Measurements from ENCODE around the gene ZNF324B.

Gene ZNF324B

GRCh38 chr19:58479736-58480480 is 28.5 kb downstream of the ZNF324B start:
- H3K4me2 ChIP-seq (ENCODE audit: low read depth, low read length) = no peak overlapping the region
- DNase-seq = no peak
- no peak overlapping the region for H3K27ac ChIP-seq (ENCODE audit: low read length)
- no peaks in the 10 kb centered on the region for H3K9me2 ChIP-seq (replicated peaks; ENCODE audit: insufficient read depth, low read length)
- H3K27me3 ChIP-seq (replicated peaks; ENCODE audit: insufficient read depth, low read length) = no peaks in the 10 kb centered on the region; the same call in 1 of the 2 replicates
- TF ChIP-seq EZH2phosphoT487 (IDR thresholded peaks at IDR 0.05; ENCODE audit: low read length) = no peak
- TF ChIP-seq EZH2 (optimal IDR thresholded peaks at IDR 0.05; ENCODE audit: low read depth, low read length) = no peak
- no peak for TF ChIP-seq CTCF (IDR thresholded peaks at IDR 0.05; ENCODE audit: low read length)
- H3K36me3 ChIP-seq (replicated peaks; ENCODE audit: insufficient read depth, low read length) = no peaks in the 10 kb centered on the region
- H3K9ac ChIP-seq (ENCODE audit: low read length) = no peak overlapping the region
- H3K79me2 ChIP-seq (ENCODE audit: low read length) = no peaks in the 10 kb centered on the region
- H2AFZ ChIP-seq (ENCODE audit: low read length) = no peak overlapping the region
- no peak overlapping the region for H3K4me3 ChIP-seq (ENCODE audit: low read length)
- no peaks in the 10 kb centered on the region for H4K20me1 ChIP-seq (ENCODE audit: insufficient read depth, low read length)
- H3K4me1 ChIP-seq (ENCODE audit: low read length) = no peaks in the 10 kb centered on the region
- H3K9me3 ChIP-seq (replicated peaks; ENCODE audit: insufficient read depth, low read length) = no peaks in the 10 kb centered on the region
- peaks cover 4% of the 10 kb centered on the region for H3F3A ChIP-seq (ENCODE audit: insufficient read depth, low read length)

- no peak overlapping the region for H2AFZ ChIP-seq (ENCODE audit: low read length)
- no peaks in the 10 kb centered on the region for H3K36me3 ChIP-seq (replicated peaks; ENCODE audit: insufficient read depth, low read length)
- H3K4me3 ChIP-seq (ENCODE audit: low read length) = no peak overlapping the region
- H3K4me2 ChIP-seq (ENCODE audit: low read depth, low read length) = no peak overlapping the region
- no peaks in the 10 kb centered on the region for H3K79me2 ChIP-seq (ENCODE audit: low read length)
- H3K9me3 ChIP-seq (replicated peaks; ENCODE audit: insufficient read depth, low read length) = no peaks in the 10 kb centered on the region
- no peaks in the 10 kb centered on the region for H3K9me2 ChIP-seq (replicated peaks; ENCODE audit: insufficient read depth, low read length)
- no peaks in the 10 kb centered on the region; the same call in 1 of the 2 replicates for H3K27me3 ChIP-seq (replicated peaks; ENCODE audit: insufficient read depth, low read length)
- H3F3A ChIP-seq (ENCODE audit: insufficient read depth, low read length) = peaks cover 1% of the 10 kb centered on the region; the same call in 1 of the 2 replicates
- no peak overlapping the region for H3K9ac ChIP-seq (ENCODE audit: low read length)
- TF ChIP-seq EZH2 (optimal IDR thresholded peaks at IDR 0.05; ENCODE audit: low read depth, low read length) (no peak), CTCF (IDR thresholded peaks at IDR 0.05; ENCODE audit: low read length) (no peak), EZH2phosphoT487 (IDR thresholded peaks at IDR 0.05; ENCODE audit: low read length) (no peak)
- H3K4me1 ChIP-seq (ENCODE audit: low read length) = no peaks in the 10 kb centered on the region
- no peaks in the 10 kb centered on the region for H4K20me1 ChIP-seq (ENCODE audit: insufficient read depth, low read length)
- DNase-seq = no peak
- no peak overlapping the region for H3K27ac ChIP-seq (ENCODE audit: low read length)
Measured at GRCh38 chr19:58480481-58480830, 29.0 kb downstream of the ZNF324B start.

GRCh38 chr19:58480831-58481230 is 29.4 kb downstream of the ZNF324B start:
- Histone ChIP-seq H4K20me1 (ENCODE audit: insufficient read depth, low read length) (no peaks in the 10 kb centered on the region), H3K27me3 (replicated peaks; ENCODE audit: insufficient read depth, low read length) (no peaks in the 10 kb centered on the region; the same call in 1 of the 2 replicates), H3F3A (ENCODE audit: insufficient read depth, low read length) (no peaks in the 10 kb centered on the region; the same call in 1 of the 2 replicates), H3K4me1 (ENCODE audit: low read length) (no peaks in the 10 kb centered on the region), H3K4me2 (ENCODE audit: low read depth, low read length) (no peak overlapping the region), H3K79me2 (ENCODE audit: low read length) (no peaks in the 10 kb centered on the region), H3K9ac (ENCODE audit: low read length) (no peak overlapping the region), H3K9me2 (replicated peaks; ENCODE audit: insufficient read depth, low read length) (no peaks in the 10 kb centered on the region), H3K9me3 (replicated peaks; ENCODE audit: insufficient read depth, low read length) (no peaks in the 10 kb centered on the region), H3K36me3 (replicated peaks; ENCODE audit: insufficient read depth, low read length) (no peaks in the 10 kb centered on the region), H3K27ac (ENCODE audit: low read length) (no peak overlapping the region), H3K4me3 (ENCODE audit: low read length) (no peak overlapping the region), H2AFZ (ENCODE audit: low read length) (no peak overlapping the region)
- TF ChIP-seq EZH2phosphoT487 (IDR thresholded peaks at IDR 0.05; ENCODE audit: low read length) (no peak), EZH2 (optimal IDR thresholded peaks at IDR 0.05; ENCODE audit: low read depth, low read length) (no peak), CTCF (IDR thresholded peaks at IDR 0.05; ENCODE audit: low read length) (no peak)
- DNase-seq = no peak

Data from MM.1S (cell line).